HFFc6 (cell line): Measurements from ENCODE around the gene KLF5. TPM values are rescaled to one million over a fixed set of nuclear protein-coding genes. Genes with fewer than 3 reads are reported as not detected.

ENCODE experiments used
- DNase-seq: peaks from one replicate; pipeline ENCODE4 v3.0.0-alpha.2; 2018
- H3K27ac Mint-ChIP-seq: 2 replicates; pipeline ENCODE4 v1.8.0; 2020; ENCODE audit warnings: mild to moderate bottlenecking, mixed read lengths
- H3K27me3 Mint-ChIP-seq: 2 replicates; pipeline ENCODE4 v1.8.0; 2021; ENCODE audit warnings: mild to moderate bottlenecking, moderate library complexity, mixed read lengths; ENCODE audit not compliant: insufficient read depth
- H3K36me3 Mint-ChIP-seq: 2 replicates; pipeline ENCODE4 v1.8.0; 2021; ENCODE audit warnings: low read depth, mixed read lengths
- H3K4me1 Mint-ChIP-seq: 2 replicates; pipeline ENCODE4 v1.8.0; 2020; ENCODE audit warnings: low read depth, mixed read lengths
- H3K4me3 Mint-ChIP-seq: 2 replicates; pipeline ENCODE4 v1.8.0; 2020; ENCODE audit warnings: mild to moderate bottlenecking, moderate library complexity, mixed read lengths
- H3K9me3 Mint-ChIP-seq: 2 replicates; pipeline ENCODE4 v1.8.0; 2020; ENCODE audit warnings: mild to moderate bottlenecking, mixed read lengths
- total RNA-seq, 6 experiments: library from RNA; stranded (reverse); fragmentation: NEBNext Ultra II Directional; extraction: Animal tissue kit (Norgen Biotek cat#: 25700); gene quantifications; 2 replicates in 1 of 6; 3 replicates in 5 of 6; pipeline ENCODE4 v1.2.3, GENCODE V29; 2021
- TF ChIP-seq, protein P1 (sequence below): fragments of 200-600 bp; sonication (generic); IDR thresholded peaks from 2 replicates; pipeline ENCODE4 v1.5.0; 2021; ENCODE audit warnings: antibody characterized with exemption, mild to moderate bottlenecking

Gene KLF5
- total RNA-seq, 6 experiments from 2014 or later, result 20.3 to 37.1 (median 28.5) TPM

DNA sequence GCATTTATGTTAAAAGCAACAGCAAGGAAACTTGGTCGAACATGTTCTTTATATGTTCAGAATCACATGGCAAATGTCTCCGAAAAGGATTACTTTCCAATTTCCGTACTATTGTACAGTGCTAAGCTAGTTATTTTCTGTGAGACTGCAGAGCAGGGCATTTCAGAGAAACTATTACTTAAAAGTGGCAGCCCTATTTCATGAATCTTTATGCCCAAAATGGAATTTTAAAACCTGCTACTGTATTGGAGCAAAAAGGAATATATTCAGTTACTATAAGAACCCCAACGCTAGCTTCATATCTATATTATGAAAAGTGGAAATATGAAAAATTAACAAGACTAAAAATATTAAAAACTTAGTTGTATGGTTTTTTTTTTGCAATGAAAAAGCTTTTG is 2.2 kb upstream of the KLF5 start:
- TF ChIP-seq, protein P1, sequence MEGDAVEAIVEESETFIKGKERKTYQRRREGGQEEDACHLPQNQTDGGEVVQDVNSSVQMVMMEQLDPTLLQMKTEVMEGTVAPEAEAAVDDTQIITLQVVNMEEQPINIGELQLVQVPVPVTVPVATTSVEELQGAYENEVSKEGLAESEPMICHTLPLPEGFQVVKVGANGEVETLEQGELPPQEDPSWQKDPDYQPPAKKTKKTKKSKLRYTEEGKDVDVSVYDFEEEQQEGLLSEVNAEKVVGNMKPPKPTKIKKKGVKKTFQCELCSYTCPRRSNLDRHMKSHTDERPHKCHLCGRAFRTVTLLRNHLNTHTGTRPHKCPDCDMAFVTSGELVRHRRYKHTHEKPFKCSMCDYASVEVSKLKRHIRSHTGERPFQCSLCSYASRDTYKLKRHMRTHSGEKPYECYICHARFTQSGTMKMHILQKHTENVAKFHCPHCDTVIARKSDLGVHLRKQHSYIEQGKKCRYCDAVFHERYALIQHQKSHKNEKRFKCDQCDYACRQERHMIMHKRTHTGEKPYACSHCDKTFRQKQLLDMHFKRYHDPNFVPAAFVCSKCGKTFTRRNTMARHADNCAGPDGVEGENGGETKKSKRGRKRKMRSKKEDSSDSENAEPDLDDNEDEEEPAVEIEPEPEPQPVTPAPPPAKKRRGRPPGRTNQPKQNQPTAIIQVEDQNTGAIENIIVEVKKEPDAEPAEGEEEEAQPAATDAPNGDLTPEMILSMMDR, result no peak
- DNase-seq, result no peak
- H3K4me3 Mint-ChIP-seq, result peak overlapping the region; percentile 50; the same call in 1 of the 2 replicates
- H3K36me3 Mint-ChIP-seq, result peaks cover 13% of the 10 kb centered on the region
- peaks cover 42% of the 10 kb centered on the region for H3K4me1 Mint-ChIP-seq
- H3K27me3 Mint-ChIP-seq, result no peaks in the 10 kb centered on the region; the same call in 1 of the 2 replicates
- no peak overlapping the region for H3K27ac Mint-ChIP-seq
- H3K9me3 Mint-ChIP-seq, result no peaks in the 10 kb centered on the region

DNA sequence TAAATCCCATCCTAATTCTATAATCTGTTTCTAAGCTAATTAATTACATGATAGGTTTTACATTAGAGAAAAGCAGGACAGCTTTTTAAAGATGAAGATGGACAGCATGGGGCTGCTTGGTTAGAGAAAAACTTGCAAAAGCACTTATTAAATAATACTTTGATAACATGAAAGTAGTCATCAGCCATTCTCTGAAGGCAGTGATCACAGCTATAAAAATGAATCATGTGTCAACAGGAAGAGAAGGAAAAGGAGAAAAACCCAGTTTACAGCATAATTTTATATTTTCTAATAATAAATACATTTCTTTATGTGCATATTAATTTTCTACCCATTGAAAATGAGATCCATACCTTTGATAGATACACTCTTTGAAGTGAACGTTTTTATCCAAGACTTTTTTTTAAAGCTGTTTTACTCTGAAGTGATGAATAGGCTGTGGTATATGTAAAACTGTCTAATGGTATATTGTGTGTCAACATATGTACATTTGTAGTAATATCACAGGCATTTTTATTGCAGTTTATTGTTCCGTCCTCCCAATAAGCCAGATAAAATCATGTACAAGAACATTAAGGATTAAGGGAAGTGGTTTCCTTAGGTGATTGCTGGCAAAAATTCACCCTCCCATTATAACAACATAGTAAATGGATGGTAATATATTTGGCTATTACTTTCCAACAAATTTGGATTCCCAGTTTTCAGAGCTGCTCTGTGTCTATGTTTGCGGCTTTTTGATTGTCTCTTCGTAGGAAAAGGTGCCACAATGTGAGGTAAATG is 1.3 kb upstream of the KLF5 start:
- TF ChIP-seq, protein P1, result no peak
- peaks cover 22% of the 10 kb centered on the region for H3K36me3 Mint-ChIP-seq
- H3K4me1 Mint-ChIP-seq, result peaks cover 51% of the 10 kb centered on the region
- no peak overlapping the region for H3K27ac Mint-ChIP-seq
- peak overlapping the region; percentile 92 for H3K4me3 Mint-ChIP-seq
- H3K9me3 Mint-ChIP-seq, result no peaks in the 10 kb centered on the region
- no peaks in the 10 kb centered on the region; the same call in 1 of the 2 replicates for H3K27me3 Mint-ChIP-seq
- DNase-seq, result no peak

DNA sequence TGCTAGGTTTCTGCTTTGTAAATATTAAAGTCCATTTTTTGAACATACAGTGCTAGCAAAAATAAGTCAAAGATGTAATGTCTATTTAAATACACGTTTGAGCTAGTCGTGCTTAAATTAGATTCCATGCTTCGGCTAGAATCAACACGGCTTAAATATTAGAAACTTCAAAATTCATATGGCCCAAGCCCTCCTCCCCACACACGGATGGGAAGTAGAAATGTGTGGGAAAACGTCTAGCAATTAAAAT is 816 bp upstream of the KLF5 start:
- H3K4me1 Mint-ChIP-seq, result peaks cover 56% of the 10 kb centered on the region
- no peaks in the 10 kb centered on the region; the same call in 1 of the 2 replicates for H3K27me3 Mint-ChIP-seq
- H3K4me3 Mint-ChIP-seq, result peak overlapping the region; percentile 92
- H3K27ac Mint-ChIP-seq, result peak overlapping the region; percentile 51
- no peaks in the 10 kb centered on the region for H3K9me3 Mint-ChIP-seq
- peaks cover 27% of the 10 kb centered on the region for H3K36me3 Mint-ChIP-seq
- TF ChIP-seq, protein P1, result no peak
- DNase-seq, result no peak

DNA sequence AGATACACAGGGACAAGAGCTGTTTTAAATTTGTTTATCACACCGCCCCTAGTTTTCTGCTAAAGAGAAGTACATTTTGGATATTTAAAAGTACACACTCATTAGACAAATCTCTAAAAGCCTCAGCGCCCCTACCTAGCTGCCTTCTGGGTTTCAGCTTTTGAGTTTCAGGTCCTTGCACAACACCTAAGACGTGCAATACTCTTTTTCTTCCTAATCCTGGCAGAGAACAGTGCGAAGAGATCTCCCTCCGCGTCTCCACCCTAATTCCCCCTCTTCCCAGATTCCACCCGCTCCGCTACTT is 421 bp upstream of the KLF5 start:
- no peaks in the 10 kb centered on the region; the same call in 1 of the 2 replicates for H3K27me3 Mint-ChIP-seq
- H3K9me3 Mint-ChIP-seq, result no peaks in the 10 kb centered on the region
- TF ChIP-seq, protein P1, result no peak
- peaks cover 60% of the 10 kb centered on the region for H3K4me1 Mint-ChIP-seq
- peak overlapping the region; percentile 92 for H3K4me3 Mint-ChIP-seq
- H3K27ac Mint-ChIP-seq, result peak overlapping the region; percentile 51
- DNase-seq, result peak; percentile 5
- peaks cover 31% of the 10 kb centered on the region for H3K36me3 Mint-ChIP-seq

DNA sequence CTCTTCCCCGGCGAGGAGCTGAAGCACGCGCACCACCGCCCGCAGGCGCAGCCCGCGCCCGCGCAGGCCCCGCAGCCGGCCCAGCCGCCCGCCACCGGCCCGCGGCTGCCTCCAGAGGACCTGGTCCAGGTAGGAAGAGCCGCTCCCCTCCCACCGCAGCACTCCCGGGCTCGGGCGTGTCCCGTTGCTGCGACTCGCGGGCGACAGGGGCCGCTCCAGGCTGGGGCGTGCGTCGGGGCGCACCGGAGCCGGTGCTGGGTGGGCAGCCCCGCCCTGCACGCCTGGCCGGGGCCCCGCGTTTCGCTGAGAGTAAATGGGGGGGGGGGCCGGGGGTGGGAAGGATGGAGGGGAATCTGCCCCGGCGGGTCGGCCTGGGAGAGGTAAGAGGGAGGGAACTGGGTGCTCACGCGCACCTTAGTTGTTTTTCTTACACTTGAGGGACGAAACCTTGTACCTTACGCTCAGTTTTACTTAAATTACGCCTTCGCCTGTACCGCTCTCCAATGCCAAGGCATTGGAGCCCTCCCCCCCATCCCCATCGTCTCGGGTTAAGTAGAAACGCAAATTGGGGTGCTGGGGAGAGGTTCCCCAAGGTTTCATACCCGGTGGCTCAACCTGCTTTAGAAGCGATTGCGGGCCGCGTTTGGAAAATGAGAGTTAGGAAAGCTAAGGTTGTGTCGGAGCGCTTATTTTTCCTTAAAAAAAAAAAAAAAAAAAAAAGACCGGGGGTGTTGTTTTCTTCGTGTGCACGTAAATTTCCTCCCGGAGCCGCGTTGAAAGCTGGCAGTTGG is 850 bp downstream of the KLF5 start:
- TF ChIP-seq, protein P1, result no peak; the same call in 1 of the 2 replicates
- peaks cover 67% of the 10 kb centered on the region for H3K4me1 Mint-ChIP-seq
- H3K36me3 Mint-ChIP-seq, result peaks cover 35% of the 10 kb centered on the region
- DNase-seq, result peak; percentile 5
- peak overlapping the region; percentile 95 for H3K27ac Mint-ChIP-seq
- H3K9me3 Mint-ChIP-seq, result no peaks in the 10 kb centered on the region
- no peaks in the 10 kb centered on the region; the same call in 1 of the 2 replicates for H3K27me3 Mint-ChIP-seq
- H3K4me3 Mint-ChIP-seq, result peak overlapping the region; percentile 100
